Measurements from ENCODE around the gene IGFBP2. TPM values are rescaled to one million over a fixed set of nuclear protein-coding genes. Genes with fewer than 3 reads are reported as not detected.

The IGFBP2 gene
- total RNA-seq, 2 donors from 2014 or later: 129 to 170 TPM

- H3K27ac ChIP-seq: no peak overlapping the region
- H3K36me3 ChIP-seq (replicated peaks in 1 of 2; ENCODE audit: insufficient read depth in 1 of 2, low read depth in 2 of 2): no peaks in the 10 kb centered on the region
- DNase-seq: no peak
- peaks cover 28% of the 10 kb centered on the region for H3K4me1 ChIP-seq
- H3K27me3 ChIP-seq: no peaks in the 10 kb centered on the region
- TF ChIP-seq CTCF (IDR thresholded peaks at IDR 0.05) (no peak), POLR2A (IDR thresholded peaks at IDR 0.05) (no peak)
- intact Hi-C loops (cut with DNase I): no loop called here
- 92 to 93% methylated on average over 13 of the region's 13 CpGs for WGBS, 2 donors
- no peaks in the 10 kb centered on the region for H3K9me3 ChIP-seq
- no peak overlapping the region for H3K4me3 ChIP-seq
- ATAC-seq: no peak
These were observed 15.9 kb upstream of the IGFBP2 start for GRCh38 chr2:216617159-216617815.

GRCh38 chr2:216618785-216619184, 14.4 kb upstream of the IGFBP2 start:
- Histone ChIP-seq H3K4me1 (peaks cover 28% of the 10 kb centered on the region), H3K27ac (no peak overlapping the region), H3K9me3 (no peaks in the 10 kb centered on the region), H3K36me3 (replicated peaks in 1 of 2; ENCODE audit: insufficient read depth in 1 of 2, low read depth in 2 of 2) (no peaks in the 10 kb centered on the region), H3K27me3 (no peaks in the 10 kb centered on the region), H3K4me3 (no peak overlapping the region)
- ATAC-seq (no peak), DNase-seq (no peak)
- intact Hi-C loops (cut with DNase I): no loop called here
- TF ChIP-seq POLR2A (IDR thresholded peaks at IDR 0.05) (no peak), CTCF (IDR thresholded peaks at IDR 0.05) (no peak)
- WGBS, 2 donors: 85 to 87% methylated on average over 7 of the region's 7 CpGs

- H3K4me3 ChIP-seq: no peak overlapping the region
- TF ChIP-seq CTCF (IDR thresholded peaks at IDR 0.05) (no peak), POLR2A (IDR thresholded peaks at IDR 0.05) (no peak)
- no peaks in the 10 kb centered on the region for H3K9me3 ChIP-seq
- H3K27me3 ChIP-seq: no peaks in the 10 kb centered on the region
- H3K27ac ChIP-seq: peak overlapping the region in 2 of 4 donors; percentile 7 to 36
- ATAC-seq (no peak), DNase-seq (no peak)
- H3K4me1 ChIP-seq: peaks cover 28% of the 10 kb centered on the region
- intact Hi-C loops (cut with DNase I): no loop called here
- no peaks in the 10 kb centered on the region for H3K36me3 ChIP-seq (replicated peaks in 1 of 2; ENCODE audit: insufficient read depth in 1 of 2, low read depth in 2 of 2)
- WGBS, 2 donors: 56 to 67% methylated on average over 12 of the region's 12 CpGs
These were observed 13.5 kb upstream of the IGFBP2 start for GRCh38 chr2:216619411-216620393.

- peaks cover 18% of the 10 kb centered on the region for H3K4me1 ChIP-seq
- WGBS, 2 donors: 63 to 78% methylated on average over 12 of the region's 12 CpGs
- no peaks in the 10 kb centered on the region for H3K36me3 ChIP-seq (replicated peaks in 1 of 2; ENCODE audit: insufficient read depth in 1 of 2, low read depth in 2 of 2)
- no peak for ATAC-seq
- no peaks in the 10 kb centered on the region for H3K9me3 ChIP-seq
- no peak for DNase-seq
- H3K4me3 ChIP-seq: no peak overlapping the region
- H3K27ac ChIP-seq: no peak overlapping the region
- intact Hi-C loops (cut with DNase I): no loop called here
- H3K27me3 ChIP-seq: no peaks in the 10 kb centered on the region
- TF ChIP-seq CTCF (IDR thresholded peaks at IDR 0.05) (no peak), POLR2A (IDR thresholded peaks at IDR 0.05) (no peak)
These were observed 12.4 kb upstream of the IGFBP2 start for GRCh38 chr2:216620786-216621185.

Data from body of pancreas (tissue), 4 donors.